ENCODE data around the gene ZMAT2.

ZMAT2 gene

GRCh38 chr5:140710899-140711552 lies 10.8 kb downstream of the ZMAT2 start (continued):
- TF ChIP-seq HIC1 (tag by site-specific recombination; IDR thresholded peaks at IDR 0.05) (no peak), ZNF623 (tag by site-specific recombination; IDR thresholded peaks at IDR 0.05) (peak; percentile 37; the same call in 1 of the 2 replicates), ZNF354C (tag by site-specific recombination; IDR thresholded peaks at IDR 0.05; ENCODE audit: borderline replicate concordance, low read depth) (no peak), ZNF510 (tag by site-specific recombination; IDR thresholded peaks at IDR 0.05; ENCODE audit: insufficient replicate concordance) (peak; percentile 55), BCL11B (tag by site-specific recombination; IDR thresholded peaks at IDR 0.05; ENCODE audit: low read depth) (peak; percentile 37; the same call in 1 of the 2 replicates), ZNF324 (tag by site-specific recombination; IDR thresholded peaks at IDR 0.05) (peak; percentile 94), REPIN1 (tag by site-specific recombination; IDR thresholded peaks at IDR 0.05; ENCODE audit: low read depth) (no peak), ZNF658 (tag by site-specific recombination; IDR thresholded peaks at IDR 0.05) (no peak), ZNF23 (tag by site-specific recombination; IDR thresholded peaks at IDR 0.05; ENCODE audit: borderline replicate concordance) (no peak), SCRT1 (tag by site-specific recombination; IDR thresholded peaks at IDR 0.05; ENCODE audit: borderline replicate concordance) (no peak), ZFP69B (tag by site-specific recombination; IDR thresholded peaks at IDR 0.05) (peak; percentile 46; the same call in 1 of the 2 replicates), ZNF792 (tag by site-specific recombination; IDR thresholded peaks at IDR 0.05) (no peak), ZNF366 (tag by site-specific recombination; conservative IDR thresholded peaks at IDR 0.05) (peak; percentile 46), ZNF791 (tag by site-specific recombination; IDR thresholded peaks at IDR 0.05) (no peak), ZNF677 (tag by site-specific recombination; IDR thresholded peaks at IDR 0.05) (no peak), ZNF521 (tag by site-specific recombination; IDR thresholded peaks at IDR 0.05) (no peak), ZNF629 (tag by site-specific recombination; IDR thresholded peaks at IDR 0.05) (peak; percentile 95), KLF10 (tag by site-specific recombination; IDR thresholded peaks at IDR 0.05) (peak; percentile 92), ZBTB17 (tag by site-specific recombination; IDR thresholded peaks at IDR 0.05) (peak; percentile 96), ZNF473 (tag by site-specific recombination; IDR thresholded peaks at IDR 0.05) (no peak), ZNF112 (tag by site-specific recombination; IDR thresholded peaks at IDR 0.05) (no peak), ZNF488 (tag by site-specific recombination; IDR thresholded peaks at IDR 0.05) (no peak), ZNF544 (tag by site-specific recombination; IDR thresholded peaks at IDR 0.05) (no peak), ZBTB49 (tag by site-specific recombination; IDR thresholded peaks at IDR 0.05; ENCODE audit: low read depth) (no peak), ZNF426 (tag by site-specific recombination; IDR thresholded peaks at IDR 0.05) (no peak), FEZF1 (tag by site-specific recombination; IDR thresholded peaks at IDR 0.05) (peak; percentile 30; the same call in 1 of the 2 replicates), ZEB2 (tag by site-specific recombination; IDR thresholded peaks at IDR 0.05) (peak; percentile 89), ZNF138 (tag by site-specific recombination; IDR thresholded peaks at IDR 0.05; ENCODE audit: borderline replicate concordance) (no peak), ZNF585B (tag by site-specific recombination; IDR thresholded peaks at IDR 0.05) (no peak)
- TF ChIP-seq, protein P1, sequence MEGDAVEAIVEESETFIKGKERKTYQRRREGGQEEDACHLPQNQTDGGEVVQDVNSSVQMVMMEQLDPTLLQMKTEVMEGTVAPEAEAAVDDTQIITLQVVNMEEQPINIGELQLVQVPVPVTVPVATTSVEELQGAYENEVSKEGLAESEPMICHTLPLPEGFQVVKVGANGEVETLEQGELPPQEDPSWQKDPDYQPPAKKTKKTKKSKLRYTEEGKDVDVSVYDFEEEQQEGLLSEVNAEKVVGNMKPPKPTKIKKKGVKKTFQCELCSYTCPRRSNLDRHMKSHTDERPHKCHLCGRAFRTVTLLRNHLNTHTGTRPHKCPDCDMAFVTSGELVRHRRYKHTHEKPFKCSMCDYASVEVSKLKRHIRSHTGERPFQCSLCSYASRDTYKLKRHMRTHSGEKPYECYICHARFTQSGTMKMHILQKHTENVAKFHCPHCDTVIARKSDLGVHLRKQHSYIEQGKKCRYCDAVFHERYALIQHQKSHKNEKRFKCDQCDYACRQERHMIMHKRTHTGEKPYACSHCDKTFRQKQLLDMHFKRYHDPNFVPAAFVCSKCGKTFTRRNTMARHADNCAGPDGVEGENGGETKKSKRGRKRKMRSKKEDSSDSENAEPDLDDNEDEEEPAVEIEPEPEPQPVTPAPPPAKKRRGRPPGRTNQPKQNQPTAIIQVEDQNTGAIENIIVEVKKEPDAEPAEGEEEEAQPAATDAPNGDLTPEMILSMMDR (tag by site-specific recombination; IDR thresholded peaks at IDR 0.05), result no peak
- TF ChIP-seq, protein P2, sequence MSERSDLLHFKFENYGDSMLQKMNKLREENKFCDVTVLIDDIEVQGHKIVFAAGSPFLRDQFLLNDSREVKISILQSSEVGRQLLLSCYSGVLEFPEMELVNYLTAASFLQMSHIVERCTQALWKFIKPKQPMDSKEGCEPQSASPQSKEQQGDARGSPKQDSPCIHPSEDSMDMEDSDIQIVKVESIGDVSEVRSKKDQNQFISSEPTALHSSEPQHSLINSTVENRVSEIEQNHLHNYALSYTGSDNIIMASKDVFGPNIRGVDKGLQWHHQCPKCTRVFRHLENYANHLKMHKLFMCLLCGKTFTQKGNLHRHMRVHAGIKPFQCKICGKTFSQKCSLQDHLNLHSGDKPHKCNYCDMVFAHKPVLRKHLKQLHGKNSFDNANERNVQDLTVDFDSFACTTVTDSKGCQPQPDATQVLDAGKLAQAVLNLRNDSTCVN (tag by site-specific recombination; optimal IDR thresholded peaks at IDR 0.05), result peak; percentile 45

All from HEK293 (cell line).